Measurements from ENCODE around the gene TNRC6C. TPM values are rescaled to one million over a fixed set of nuclear protein-coding genes. Genes with fewer than 3 reads are reported as not detected.
"Not testable (repeated sequence)": the region's sequence is repeated elsewhere in the genome, so short reads cannot be mapped to it uniquely, and the experiment has no call there.

The TNRC6C gene
- polyA plus RNA-seq, 4 donors, result 0.89 to 5.1 (median 2.3) TPM

DNA sequence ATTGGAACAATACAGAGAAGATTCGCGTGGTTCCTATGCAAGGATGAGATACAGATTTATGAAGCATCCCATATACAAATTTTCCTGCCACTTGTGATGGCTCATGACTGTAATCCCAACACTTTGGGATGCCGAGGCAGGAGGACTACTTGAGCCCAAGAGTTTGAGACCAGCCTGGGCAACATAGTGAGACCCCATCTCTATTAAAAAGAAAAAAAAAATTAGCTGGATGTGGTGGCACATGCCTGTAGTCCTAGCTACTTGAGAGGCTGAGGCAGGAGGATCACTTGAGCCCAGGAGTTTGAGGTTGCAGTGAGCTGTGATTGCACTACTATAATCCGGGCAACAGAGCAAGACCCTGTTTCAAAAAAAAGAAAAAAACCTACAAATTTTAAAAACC, 108.5 kb downstream of the TNRC6C start:
- peaks cover 0 to 24% (median 3%) of the 10 kb centered on the region in 3 donors for H3K36me3 ChIP-seq (ENCODE audit: control insufficient read depth in 3 of 3, insufficient read depth in 2 of 3, low read depth in 1 of 3, low read length in 3 of 3)
- not testable (repeated sequence) for H3K9me3 ChIP-seq (ENCODE audit: control insufficient read depth in 2 of 2, insufficient read depth in 1 of 2, low read depth in 1 of 2, low read length in 1 of 2); DNase-seq; H3K4me1 ChIP-seq (ENCODE audit: control insufficient read depth in 3 of 3, insufficient read depth in 2 of 3, low read depth in 1 of 3, low read length in 2 of 3); H3K27ac ChIP-seq (ENCODE audit: low read depth in 1 of 3, low read length in 2 of 3); H3K4me3 ChIP-seq (ENCODE audit: low read depth in 1 of 3, low read length in 3 of 3); FAIRE-seq; H3K27me3 ChIP-seq (ENCODE audit: control insufficient read depth in 3 of 3, insufficient read depth in 3 of 3, low read length in 3 of 3)
- WGBS, 3 donors, result 95 to 97% (median 97%) methylated on average over 4 of the region's 4 CpGs

- FAIRE-seq, result no peak
- no peaks in the 10 kb centered on the region for H3K4me1 ChIP-seq (ENCODE audit: control insufficient read depth in 3 of 3, insufficient read depth in 2 of 3, low read depth in 1 of 3, low read length in 2 of 3)
- H3K27ac ChIP-seq (ENCODE audit: low read depth in 1 of 3, low read length in 2 of 3), result no peak overlapping the region
- H3K27me3 ChIP-seq (ENCODE audit: control insufficient read depth in 3 of 3, insufficient read depth in 3 of 3, low read length in 3 of 3), result no peaks in the 10 kb centered on the region
- no peak overlapping the region for H3K4me3 ChIP-seq (ENCODE audit: low read depth in 1 of 3, low read length in 3 of 3)
- DNase-seq, result no peak
- H3K36me3 ChIP-seq (ENCODE audit: control insufficient read depth in 3 of 3, insufficient read depth in 2 of 3, low read depth in 1 of 3, low read length in 3 of 3), result peaks cover 0 to 38% (median 11%) of the 10 kb centered on the region in 3 donors
- no peaks in the 10 kb centered on the region for H3K9me3 ChIP-seq (ENCODE audit: control insufficient read depth in 2 of 2, insufficient read depth in 1 of 2, low read depth in 1 of 2, low read length in 1 of 2)
- 65 to 79% (median 75%) methylated on average over 4 of the region's 4 CpGs for WGBS, 3 donors
These were observed 111.2 kb downstream of the TNRC6C start for GRCh38 chr17:78069695-78070094.

- H3K27ac ChIP-seq (ENCODE audit: low read depth in 1 of 3, low read length in 2 of 3), result no peak overlapping the region
- FAIRE-seq (no peak), DNase-seq (no peak)
- H3K4me1 ChIP-seq (ENCODE audit: control insufficient read depth in 3 of 3, insufficient read depth in 2 of 3, low read depth in 1 of 3, low read length in 2 of 3), result no peaks in the 10 kb centered on the region
- 95 to 96% (median 96%) methylated on average over 3 of the region's 3 CpGs for WGBS, 3 donors
- no peaks in the 10 kb centered on the region for H3K27me3 ChIP-seq (ENCODE audit: control insufficient read depth in 3 of 3, insufficient read depth in 3 of 3, low read length in 3 of 3)
- no peak overlapping the region for H3K4me3 ChIP-seq (ENCODE audit: low read depth in 1 of 3, low read length in 3 of 3)
- no peaks in the 10 kb centered on the region for H3K9me3 ChIP-seq (ENCODE audit: control insufficient read depth in 2 of 2, insufficient read depth in 1 of 2, low read depth in 1 of 2, low read length in 1 of 2)
- peaks cover 0 to 48% (median 13%) of the 10 kb centered on the region in 3 donors for H3K36me3 ChIP-seq (ENCODE audit: control insufficient read depth in 3 of 3, insufficient read depth in 2 of 3, low read depth in 1 of 3, low read length in 3 of 3)
These were observed 114.5 kb downstream of the TNRC6C start for GRCh38 chr17:78072961-78073360.

- Histone ChIP-seq H3K4me1 (ENCODE audit: control insufficient read depth in 3 of 3, insufficient read depth in 2 of 3, low read depth in 1 of 3, low read length in 2 of 3) (no peaks in the 10 kb centered on the region), H3K27me3 (ENCODE audit: control insufficient read depth in 3 of 3, insufficient read depth in 3 of 3, low read length in 3 of 3) (no peaks in the 10 kb centered on the region), H3K4me3 (ENCODE audit: low read depth in 1 of 3, low read length in 3 of 3) (no peak overlapping the region), H3K27ac (ENCODE audit: low read depth in 1 of 3, low read length in 2 of 3) (no peak overlapping the region), H3K9me3 (ENCODE audit: control insufficient read depth in 2 of 2, insufficient read depth in 1 of 2, low read depth in 1 of 2, low read length in 1 of 2) (no peaks in the 10 kb centered on the region), H3K36me3 (ENCODE audit: control insufficient read depth in 3 of 3, insufficient read depth in 2 of 3, low read depth in 1 of 3, low read length in 3 of 3) (peaks cover 0 to 49% (median 15%) of the 10 kb centered on the region in 3 donors)
- 96 to 97% (median 97%) methylated on average over 10 of the region's 10 CpGs for WGBS, 3 donors
- DNase-seq (no peak), FAIRE-seq (no peak)
These were observed 116.5 kb downstream of the TNRC6C start for GRCh38 chr17:78075011-78075410.

GRCh38 chr17:78075545-78075944, 117.0 kb downstream of the TNRC6C start:
- Histone ChIP-seq H3K4me3 (ENCODE audit: low read depth in 1 of 3, low read length in 3 of 3) (no peak overlapping the region), H3K27me3 (ENCODE audit: control insufficient read depth in 3 of 3, insufficient read depth in 3 of 3, low read length in 3 of 3) (no peaks in the 10 kb centered on the region), H3K27ac (ENCODE audit: low read depth in 1 of 3, low read length in 2 of 3) (no peak overlapping the region), H3K4me1 (ENCODE audit: control insufficient read depth in 3 of 3, insufficient read depth in 2 of 3, low read depth in 1 of 3, low read length in 2 of 3) (no peaks in the 10 kb centered on the region), H3K9me3 (ENCODE audit: control insufficient read depth in 2 of 2, insufficient read depth in 1 of 2, low read depth in 1 of 2, low read length in 1 of 2) (no peaks in the 10 kb centered on the region), H3K36me3 (ENCODE audit: control insufficient read depth in 3 of 3, insufficient read depth in 2 of 3, low read depth in 1 of 3, low read length in 3 of 3) (peaks cover 0 to 50% (median 15%) of the 10 kb centered on the region in 3 donors)
- no peak for FAIRE-seq
- DNase-seq, result no peak
- WGBS, 3 donors, result 86 to 95% (median 89%) methylated on average over 5 of the region's 5 CpGs

DNA sequence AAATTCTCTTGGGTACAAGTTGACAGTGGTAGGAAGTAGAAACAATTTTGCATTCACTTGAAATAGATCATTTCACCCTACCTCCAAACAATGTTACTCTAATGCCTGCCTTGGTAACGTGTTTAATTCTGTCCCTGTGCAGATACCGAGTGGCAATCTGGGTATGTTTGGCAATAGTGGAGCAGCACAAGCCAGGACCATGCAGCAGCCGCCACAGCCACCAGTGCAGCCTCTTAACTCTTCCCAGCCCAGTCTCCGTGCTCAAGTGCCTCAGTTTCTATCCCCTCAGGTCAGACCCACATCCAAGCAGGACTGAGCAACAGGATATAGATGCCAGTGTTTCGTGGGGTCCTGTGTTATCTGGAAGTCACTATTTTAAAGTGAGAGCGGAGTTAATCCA, 120.8 kb downstream of the TNRC6C start:
- Histone ChIP-seq H3K36me3 (ENCODE audit: control insufficient read depth in 3 of 3, insufficient read depth in 2 of 3, low read depth in 1 of 3, low read length in 3 of 3) (peaks cover 6 to 41% (median 16%) of the 10 kb centered on the region in 3 donors), H3K4me1 (ENCODE audit: control insufficient read depth in 3 of 3, insufficient read depth in 2 of 3, low read depth in 1 of 3, low read length in 2 of 3) (no peaks in the 10 kb centered on the region), H3K4me3 (ENCODE audit: low read depth in 1 of 3, low read length in 3 of 3) (no peak overlapping the region), H3K27ac (ENCODE audit: low read depth in 1 of 3, low read length in 2 of 3) (no peak overlapping the region), H3K9me3 (ENCODE audit: control insufficient read depth in 2 of 2, insufficient read depth in 1 of 2, low read depth in 1 of 2, low read length in 1 of 2) (no peaks in the 10 kb centered on the region), H3K27me3 (ENCODE audit: control insufficient read depth in 3 of 3, insufficient read depth in 3 of 3, low read length in 3 of 3) (no peaks in the 10 kb centered on the region)
- FAIRE-seq (no peak), DNase-seq (no peak)
- WGBS, 3 donors, result 90 to 95% (median 94%) methylated on average over 6 of the region's 6 CpGs

DNA sequence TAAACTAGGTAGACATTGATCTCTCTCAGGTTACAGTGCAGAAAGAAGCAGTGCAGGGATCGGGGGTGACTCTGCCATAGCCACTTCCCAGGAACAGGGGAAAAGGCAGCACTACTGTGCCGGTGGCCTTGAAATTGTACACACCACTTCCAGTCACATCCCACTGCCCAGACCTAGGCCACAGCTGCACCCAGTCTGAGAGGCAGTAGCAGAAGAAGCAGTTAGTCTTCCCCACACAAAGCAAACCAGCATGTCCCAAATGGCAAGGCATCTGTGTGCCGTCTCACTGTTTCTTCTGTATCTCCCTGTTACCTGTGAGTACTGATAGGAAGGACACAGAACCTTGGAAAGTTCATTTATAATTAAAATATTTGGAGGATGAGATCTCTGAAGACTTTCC, 123.0 kb downstream of the TNRC6C start:
- no peak for DNase-seq
- Histone ChIP-seq H3K36me3 (ENCODE audit: control insufficient read depth in 3 of 3, insufficient read depth in 2 of 3, low read depth in 1 of 3, low read length in 3 of 3) (peaks cover 6 to 30% (median 9%) of the 10 kb centered on the region in 3 donors), H3K27me3 (ENCODE audit: control insufficient read depth in 3 of 3, insufficient read depth in 3 of 3, low read length in 3 of 3) (no peaks in the 10 kb centered on the region), H3K4me3 (ENCODE audit: low read depth in 1 of 3, low read length in 3 of 3) (no peak overlapping the region), H3K4me1 (ENCODE audit: control insufficient read depth in 3 of 3, insufficient read depth in 2 of 3, low read depth in 1 of 3, low read length in 2 of 3) (no peaks in the 10 kb centered on the region), H3K27ac (ENCODE audit: low read depth in 1 of 3, low read length in 2 of 3) (no peak overlapping the region), H3K9me3 (ENCODE audit: control insufficient read depth in 2 of 2, insufficient read depth in 1 of 2, low read depth in 1 of 2, low read length in 1 of 2) (no peaks in the 10 kb centered on the region)
- WGBS, 3 donors, result 92 to 96% (median 95%) methylated on average over 3 of the region's 3 CpGs
- FAIRE-seq, result no peak

GRCh38 chr17:78082355-78082872, 123.9 kb downstream of the TNRC6C start:
- FAIRE-seq; DNase-seq; H3K9me3 ChIP-seq (ENCODE audit: control insufficient read depth in 2 of 2, insufficient read depth in 1 of 2, low read depth in 1 of 2, low read length in 1 of 2); H3K27ac ChIP-seq (ENCODE audit: low read depth in 1 of 3, low read length in 2 of 3); H3K4me1 ChIP-seq (ENCODE audit: control insufficient read depth in 3 of 3, insufficient read depth in 2 of 3, low read depth in 1 of 3, low read length in 2 of 3); H3K27me3 ChIP-seq (ENCODE audit: control insufficient read depth in 3 of 3, insufficient read depth in 3 of 3, low read length in 3 of 3); H3K4me3 ChIP-seq (ENCODE audit: low read depth in 1 of 3, low read length in 3 of 3): not testable (repeated sequence)
- WGBS, 3 donors, result 80 to 90% (median 82%) methylated on average over 5 of the region's 5 CpGs
- peaks cover 11 to 34% (median 12%) of the 10 kb centered on the region in 3 donors for H3K36me3 ChIP-seq (ENCODE audit: control insufficient read depth in 3 of 3, insufficient read depth in 2 of 3, low read depth in 1 of 3, low read length in 3 of 3)

GRCh38 chr17:78082988-78083387, 124.5 kb downstream of the TNRC6C start:
- FAIRE-seq, result no peak
- peaks cover 11 to 32% (median 14%) of the 10 kb centered on the region in 3 donors for H3K36me3 ChIP-seq (ENCODE audit: control insufficient read depth in 3 of 3, insufficient read depth in 2 of 3, low read depth in 1 of 3, low read length in 3 of 3)
- DNase-seq, result no peak
- no peak overlapping the region for H3K4me3 ChIP-seq (ENCODE audit: low read depth in 1 of 3, low read length in 3 of 3)
- no peaks in the 10 kb centered on the region for H3K9me3 ChIP-seq (ENCODE audit: control insufficient read depth in 2 of 2, insufficient read depth in 1 of 2, low read depth in 1 of 2, low read length in 1 of 2)
- no peak overlapping the region for H3K27ac ChIP-seq (ENCODE audit: low read depth in 1 of 3, low read length in 2 of 3)
- H3K27me3 ChIP-seq (ENCODE audit: control insufficient read depth in 3 of 3, insufficient read depth in 3 of 3, low read length in 3 of 3), result no peaks in the 10 kb centered on the region
- no peaks in the 10 kb centered on the region for H3K4me1 ChIP-seq (ENCODE audit: control insufficient read depth in 3 of 3, insufficient read depth in 2 of 3, low read depth in 1 of 3, low read length in 2 of 3)
- 90 to 94% (median 93%) methylated on average over 7 of the region's 7 CpGs for WGBS, 3 donors
